Omental fat pad (tissue), 4 donors: Measurements from ENCODE around the gene TMEM253. TPM values are rescaled to one million over a fixed set of nuclear protein-coding genes. Genes with fewer than 3 reads are reported as not detected.

Experiments used
- ATAC-seq: fragments of 150-250 bp; one replicate; pipeline ENCODE4 v1.9.1; 2016; ENCODE audit warnings: mild to moderate bottlenecking, moderate library complexity; ENCODE audit not compliant: low FRiP score
- DNase-seq: peaks from one replicate; pipeline ENCODE4 v3.0.0-alpha.2; 2019; ENCODE audit warnings: low spot score
- total RNA-seq, 4 donors: library from RNA; depleted of rRNA; stranded (reverse); fragments of >200 nt; gene quantifications; one replicate each; pipeline ENCODE4 v1.1.0, GENCODE V29; 2016
- TF ChIP-seq, protein P1 (sequence below), 3 donors: fragments of 450-650 bp; IDR thresholded peaks; one replicate each; pipeline ENCODE4 v1.5.1; 2016 to 2017; ENCODE audit warnings: antibody characterized with exemption in 3 of 3, mild to moderate bottlenecking in 3 of 3, moderate library complexity in 2 of 3

Gene TMEM253
- total RNA-seq, 4 donors from 2014 or later = 0.75 to 2.4 TPM; not detected in 2

DNA sequence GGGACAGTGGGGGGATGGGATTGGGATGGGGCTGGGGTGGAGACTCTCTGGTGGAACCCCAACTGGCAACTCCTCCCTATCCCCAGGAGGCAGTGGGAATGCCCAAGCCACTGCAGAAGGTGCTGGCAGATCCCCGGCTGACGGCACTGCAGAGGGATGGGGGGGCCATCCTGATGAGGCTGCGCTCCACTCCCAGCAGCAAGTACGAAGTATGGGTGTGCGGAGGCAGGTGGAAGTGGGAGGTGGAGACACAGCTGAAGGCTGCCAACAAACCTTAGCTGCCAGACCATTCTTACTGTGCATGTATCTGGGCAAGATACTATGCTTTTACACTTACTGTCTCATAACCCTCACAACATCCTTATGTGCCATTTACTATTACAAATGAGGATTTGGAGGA lies 22.6 kb upstream of the TMEM253 start:
- ATAC-seq (no peak), DNase-seq (no peak)
- TF ChIP-seq, protein P1, sequence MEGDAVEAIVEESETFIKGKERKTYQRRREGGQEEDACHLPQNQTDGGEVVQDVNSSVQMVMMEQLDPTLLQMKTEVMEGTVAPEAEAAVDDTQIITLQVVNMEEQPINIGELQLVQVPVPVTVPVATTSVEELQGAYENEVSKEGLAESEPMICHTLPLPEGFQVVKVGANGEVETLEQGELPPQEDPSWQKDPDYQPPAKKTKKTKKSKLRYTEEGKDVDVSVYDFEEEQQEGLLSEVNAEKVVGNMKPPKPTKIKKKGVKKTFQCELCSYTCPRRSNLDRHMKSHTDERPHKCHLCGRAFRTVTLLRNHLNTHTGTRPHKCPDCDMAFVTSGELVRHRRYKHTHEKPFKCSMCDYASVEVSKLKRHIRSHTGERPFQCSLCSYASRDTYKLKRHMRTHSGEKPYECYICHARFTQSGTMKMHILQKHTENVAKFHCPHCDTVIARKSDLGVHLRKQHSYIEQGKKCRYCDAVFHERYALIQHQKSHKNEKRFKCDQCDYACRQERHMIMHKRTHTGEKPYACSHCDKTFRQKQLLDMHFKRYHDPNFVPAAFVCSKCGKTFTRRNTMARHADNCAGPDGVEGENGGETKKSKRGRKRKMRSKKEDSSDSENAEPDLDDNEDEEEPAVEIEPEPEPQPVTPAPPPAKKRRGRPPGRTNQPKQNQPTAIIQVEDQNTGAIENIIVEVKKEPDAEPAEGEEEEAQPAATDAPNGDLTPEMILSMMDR (IDR thresholded peaks at IDR 0.05) = no peak

DNA sequence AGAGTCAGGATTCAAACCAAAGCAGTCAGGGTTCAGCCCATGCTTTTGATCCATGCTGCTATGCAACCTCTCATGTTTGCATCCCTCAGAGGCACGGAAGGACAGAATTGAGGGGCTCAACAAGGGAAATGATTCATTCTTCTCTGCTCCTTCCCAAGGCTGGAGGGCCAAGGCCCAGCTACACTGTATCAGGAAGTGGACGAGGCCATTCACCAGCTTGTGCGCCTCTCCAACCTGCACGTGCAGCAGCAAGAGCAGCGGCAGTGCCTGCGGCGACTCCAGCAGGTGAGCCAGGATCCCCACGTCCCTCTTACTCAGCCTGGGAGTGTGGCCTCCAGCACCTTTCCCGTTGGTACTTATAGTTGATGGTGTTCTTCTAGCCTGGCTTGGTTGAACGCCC lies 22.1 kb upstream of the TMEM253 start:
- no peak for ATAC-seq
- TF ChIP-seq, protein P1 (IDR thresholded peaks at IDR 0.05) = no peak
- DNase-seq = no peak

DNA sequence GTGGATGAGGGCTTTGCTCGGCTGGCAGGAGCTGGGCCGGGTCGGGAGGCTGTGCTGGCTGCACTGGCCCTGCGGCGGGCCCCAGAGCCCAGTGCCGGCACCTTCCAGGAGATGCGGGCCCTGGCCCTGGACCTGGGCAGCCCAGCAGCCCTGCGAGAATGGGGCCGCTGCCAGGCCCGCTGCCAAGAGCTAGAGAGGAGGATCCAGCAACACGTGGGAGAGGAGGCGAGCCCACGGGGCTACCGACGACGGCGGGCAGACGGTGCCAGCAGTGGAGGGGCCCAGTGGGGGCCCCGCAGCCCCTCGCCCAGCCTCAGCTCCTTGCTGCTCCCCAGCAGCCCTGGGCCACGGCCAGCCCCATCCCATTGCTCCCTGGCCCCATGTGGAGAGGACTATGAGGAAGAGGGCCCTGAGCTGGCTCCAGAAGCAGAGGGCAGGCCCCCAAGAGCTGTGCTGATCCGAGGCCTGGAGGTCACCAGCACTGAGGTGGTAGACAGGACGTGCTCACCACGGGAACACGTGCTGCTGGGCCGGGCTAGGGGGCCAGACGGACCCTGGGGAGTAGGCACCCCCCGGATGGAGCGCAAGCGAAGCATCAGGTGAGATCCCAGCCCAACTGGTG lies 19.2 kb upstream of the TMEM253 start:
- DNase-seq (no peak), ATAC-seq (no peak)
- TF ChIP-seq, protein P1 (IDR thresholded peaks at IDR 0.05) = no peak

DNA sequence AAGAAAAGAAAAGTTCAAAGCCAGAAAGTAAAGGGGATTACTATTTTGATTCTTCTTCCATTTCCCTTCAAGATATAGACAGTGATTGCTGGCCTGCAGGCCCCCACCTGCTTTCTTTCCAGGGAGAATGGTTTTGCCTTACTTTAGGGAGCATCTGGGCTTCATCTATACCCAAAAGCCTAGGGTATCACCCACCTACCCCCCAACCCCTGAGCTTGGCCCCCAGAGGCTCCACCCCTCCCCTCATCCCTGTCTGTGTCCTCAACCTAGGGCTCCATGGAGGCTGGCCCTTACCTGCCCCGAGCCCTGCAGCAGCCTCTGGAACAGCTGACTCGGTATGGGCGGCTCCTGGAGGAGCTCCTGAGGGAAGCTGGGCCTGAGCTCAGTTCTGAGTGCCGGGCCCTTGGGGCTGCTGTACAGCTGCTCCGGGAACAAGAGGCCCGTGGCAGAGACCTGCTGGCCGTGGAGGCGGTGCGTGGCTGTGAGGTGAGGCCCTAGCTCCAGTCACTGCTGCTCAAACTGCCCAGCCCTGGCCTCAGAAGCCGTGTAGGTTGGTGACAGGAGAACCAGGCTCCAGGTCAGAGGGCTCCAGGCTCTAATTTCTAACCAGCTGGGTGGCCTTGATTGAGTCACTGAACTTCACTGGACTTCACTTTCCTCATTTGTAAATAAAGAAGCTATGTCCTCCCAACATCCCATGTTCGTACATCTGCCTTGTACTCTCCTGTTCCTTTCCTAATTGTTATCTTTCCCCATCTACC lies 17.1 kb upstream of the TMEM253 start:
- TF ChIP-seq, protein P1 (IDR thresholded peaks at IDR 0.05) = no peak
- DNase-seq (no peak), ATAC-seq (no peak)

DNA sequence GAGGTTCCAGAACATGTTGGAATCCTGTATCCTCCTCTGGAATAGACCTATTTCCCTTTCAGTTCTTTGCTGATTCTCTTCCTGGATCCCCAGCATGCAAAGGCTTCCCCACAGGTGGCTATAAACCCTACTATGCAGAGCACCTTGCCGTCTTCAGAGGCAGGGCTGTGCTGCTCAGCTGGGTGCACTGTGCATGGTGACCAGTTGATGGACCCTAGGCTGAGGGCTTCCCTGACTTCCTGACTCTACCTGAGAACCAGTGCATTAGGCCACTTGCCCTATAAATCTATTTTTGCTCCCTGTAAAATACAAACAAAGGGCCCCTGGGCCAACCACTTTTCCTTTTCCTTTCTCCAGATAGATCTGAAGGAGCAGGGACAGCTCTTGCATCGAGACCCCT lies 16.5 kb upstream of the TMEM253 start:
- ATAC-seq (no peak), DNase-seq (no peak)
- TF ChIP-seq, protein P1 (IDR thresholded peaks at IDR 0.05) = no peak

DNA sequence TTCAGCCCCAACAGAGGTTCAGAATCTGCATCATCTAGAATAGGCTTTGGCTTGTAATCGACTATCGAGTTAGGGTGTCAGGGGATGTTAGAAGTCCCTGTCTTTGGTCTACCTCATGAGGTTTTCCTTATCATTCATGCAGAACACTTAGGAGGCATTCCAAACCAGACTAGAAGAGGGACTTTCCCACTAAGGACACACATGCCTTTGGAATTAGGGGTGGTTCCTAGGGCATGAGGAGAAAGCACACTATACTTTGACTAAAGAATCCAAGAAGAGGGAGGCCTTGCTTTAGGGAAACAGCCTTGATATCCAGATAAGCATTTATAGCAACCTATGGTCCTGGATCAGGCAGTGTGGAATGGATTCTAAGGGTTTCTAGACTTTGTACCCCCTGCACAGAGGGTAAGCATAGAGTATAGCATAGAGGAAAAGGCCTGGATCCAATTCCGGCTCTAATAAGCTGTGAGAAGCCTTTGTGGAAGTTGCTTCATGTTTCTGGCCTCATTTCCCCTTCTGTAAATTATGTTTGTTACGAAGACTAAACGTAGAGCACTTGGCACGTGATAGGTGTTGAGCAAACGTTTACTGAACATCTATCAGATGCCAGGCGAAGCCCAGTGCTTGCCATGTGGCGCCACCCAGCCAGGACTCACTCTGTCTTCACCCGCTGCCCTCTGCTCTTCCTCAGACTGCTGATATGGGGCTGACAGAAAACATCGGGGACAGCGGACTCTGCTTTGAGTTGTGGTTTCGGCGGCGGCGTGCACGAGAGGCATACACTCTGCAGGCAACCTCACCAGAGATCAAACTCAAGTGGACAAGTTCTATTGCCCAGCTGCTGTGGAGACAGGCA lies 15.6 kb upstream of the TMEM253 start:
- DNase-seq (no peak), ATAC-seq (peak; percentile 75)
- TF ChIP-seq, protein P1 (IDR thresholded peaks at IDR 0.05) = no peak
